Measurements from ENCODE around the gene SYPL1.

The SYPL1 gene

DNA sequence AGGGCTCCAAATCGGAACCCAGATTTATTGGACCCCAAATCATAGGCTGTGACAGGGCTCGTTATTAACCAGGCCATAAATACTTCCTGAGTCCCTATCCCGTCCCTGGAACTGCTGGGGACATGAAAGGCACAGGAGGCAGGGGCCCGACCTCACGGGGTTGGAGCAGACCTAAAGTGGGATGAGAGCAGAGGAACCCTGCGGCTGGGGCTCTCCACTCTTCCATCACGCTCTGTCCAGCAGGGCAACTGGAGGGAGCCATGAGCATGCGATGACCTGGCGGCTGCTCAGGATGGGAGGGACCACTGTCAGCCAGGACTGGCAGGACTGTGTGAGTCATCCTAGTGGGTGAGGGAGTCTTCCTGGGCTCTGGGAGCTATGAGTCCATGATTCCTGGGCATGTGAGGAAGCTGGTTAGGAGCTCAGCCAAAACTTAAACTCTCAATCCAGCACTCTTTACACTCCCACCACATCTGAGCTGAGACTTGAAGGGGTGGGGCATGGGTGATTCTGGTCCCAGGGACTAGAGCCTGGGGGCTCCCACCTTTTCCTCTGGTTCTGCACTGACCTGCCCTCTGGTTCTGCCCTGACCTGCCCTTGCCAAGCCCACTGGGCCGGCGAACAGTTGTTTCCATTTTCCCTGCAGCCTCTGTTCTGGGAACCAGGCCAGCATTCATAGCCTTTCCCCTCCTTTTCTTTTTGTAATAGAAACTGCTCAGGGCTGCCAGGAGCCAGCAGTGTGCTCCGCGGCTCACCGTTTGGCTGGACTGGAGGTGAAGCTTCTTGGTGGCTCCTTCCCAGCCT, 47.1 kb downstream of the SYPL1 start:
- peak in 2 of 3 experiments; percentile 34 to 59 for DNase-seq

DNA sequence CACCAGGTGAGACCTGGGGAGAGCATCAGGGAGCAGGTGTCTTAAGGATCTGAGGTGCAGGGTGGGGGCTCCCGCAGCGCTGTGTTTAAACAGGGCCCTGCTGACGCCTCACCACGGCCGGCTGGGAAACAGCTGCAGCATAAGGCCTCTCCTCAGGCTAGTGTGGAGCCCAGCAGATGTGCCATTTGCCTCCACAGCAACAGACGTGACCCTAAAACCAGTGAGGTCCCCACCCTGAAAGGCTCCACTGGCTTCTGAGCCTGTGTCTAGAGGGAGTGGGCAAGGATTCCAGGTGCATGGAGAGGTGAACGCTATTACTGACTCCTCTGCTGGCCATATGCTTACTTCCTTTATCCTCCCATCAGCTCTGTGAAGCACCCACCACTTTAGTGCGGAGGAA, 47.8 kb downstream of the SYPL1 start:
- DNase-seq: peak; percentile 49 to 88 (median 78)

DNA sequence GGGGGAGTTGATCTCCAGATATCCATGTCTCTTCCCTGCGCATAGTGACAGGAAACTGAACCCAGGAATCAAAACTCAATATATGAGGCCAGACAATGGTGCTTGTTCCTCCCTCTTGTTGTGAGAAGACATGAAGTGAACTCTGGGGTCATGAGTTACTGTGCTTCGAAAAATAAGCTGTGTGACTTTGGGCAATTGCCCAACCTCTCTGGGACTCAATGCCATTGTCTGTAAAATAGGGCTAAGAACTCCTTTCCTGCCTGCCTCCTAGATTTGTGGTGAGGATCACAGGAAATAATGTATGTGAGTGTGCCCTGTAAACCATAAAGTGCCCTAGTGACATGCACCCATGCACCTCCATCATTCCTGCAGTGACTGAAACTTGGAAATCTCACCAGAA, 48.4 kb downstream of the SYPL1 start:
- DNase-seq: no peak

- DNase-seq: peak in 1 of 3 experiments; percentile 46
Observed at GRCh38 chr7:106063024-106063423, 49.1 kb downstream of the SYPL1 start.

DNA sequence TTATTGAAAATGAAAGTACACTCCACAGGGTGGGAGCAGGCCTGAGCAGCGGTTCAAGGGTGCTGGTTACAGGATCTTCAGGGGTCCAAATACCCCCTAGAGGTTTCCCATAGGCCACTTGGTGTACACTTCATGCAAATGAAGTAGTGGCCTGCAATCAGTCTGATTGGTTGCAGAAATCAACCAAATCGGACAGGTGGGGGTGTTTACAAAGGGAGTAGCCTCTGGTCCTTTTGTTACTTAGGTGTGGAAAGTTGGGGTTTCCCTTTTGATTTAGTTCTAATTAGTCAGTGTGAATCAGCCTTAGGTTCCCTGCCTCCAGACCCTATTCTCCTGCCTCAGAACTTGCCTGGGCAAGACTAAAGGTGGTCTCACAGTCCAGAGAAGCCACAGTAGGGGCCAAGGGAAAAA, 49.6 kb downstream of the SYPL1 start:
- DNase-seq: peak in 1 of 3 experiments; percentile 46

DNA sequence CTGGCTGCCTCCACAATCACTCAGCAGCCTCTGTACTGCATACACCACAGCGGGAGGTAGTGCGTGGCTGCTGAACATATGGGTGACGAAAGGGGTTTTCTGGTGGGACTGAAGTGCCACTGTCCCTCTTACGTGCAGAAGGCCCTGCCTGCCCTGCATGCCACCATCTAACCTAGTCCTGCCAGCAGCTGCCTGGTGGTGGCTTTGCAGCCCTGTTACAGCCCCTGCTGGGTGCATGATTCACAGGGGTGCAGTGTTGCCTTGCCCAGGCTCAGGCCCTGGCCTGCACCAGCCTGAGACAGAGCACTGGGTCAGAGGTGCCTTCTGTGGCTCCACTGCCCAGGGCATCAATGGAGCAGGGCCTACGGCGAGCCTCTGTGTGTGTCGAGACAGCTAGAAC, 50.1 kb downstream of the SYPL1 start:
- DNase-seq: no peak

DNA sequence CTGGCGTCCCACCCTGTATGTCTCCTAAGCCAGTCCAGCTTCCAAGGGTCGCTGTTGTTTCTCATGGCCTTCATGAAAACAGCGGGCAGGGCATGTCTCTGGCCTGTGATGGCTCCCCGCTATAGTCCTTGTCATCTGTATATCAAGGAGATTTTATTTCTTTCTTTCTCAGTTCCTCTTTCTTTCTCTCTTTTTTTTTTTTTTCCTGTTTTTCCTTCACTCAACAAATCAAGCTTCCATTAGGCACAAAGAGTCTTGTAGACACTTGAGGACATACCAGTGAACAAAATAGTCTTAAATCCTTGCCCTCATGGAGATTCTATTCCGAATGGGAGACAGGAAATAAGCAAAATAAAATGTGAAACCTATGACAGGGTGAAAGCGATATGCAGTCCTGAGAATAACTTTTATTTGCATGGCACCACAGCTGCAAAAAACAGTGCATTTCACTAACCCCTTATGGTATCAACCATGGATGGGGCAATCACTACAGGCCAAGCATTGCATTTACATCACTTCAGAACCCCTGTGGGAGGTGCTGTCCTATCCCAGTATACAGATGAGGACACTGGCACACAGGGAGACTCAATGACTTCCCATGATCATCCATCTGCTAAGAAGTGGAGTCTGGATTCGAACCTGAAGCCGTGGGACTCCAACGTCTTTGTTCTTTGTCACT, 50.7 kb downstream of the SYPL1 start:
- DNase-seq: no peak

- DNase-seq: no peak
Observed at GRCh38 chr7:106060394-106060920, 51.7 kb downstream of the SYPL1 start.

- DNase-seq: no peak
Observed at GRCh38 chr7:106059556-106059955, 52.6 kb downstream of the SYPL1 start.

DNA sequence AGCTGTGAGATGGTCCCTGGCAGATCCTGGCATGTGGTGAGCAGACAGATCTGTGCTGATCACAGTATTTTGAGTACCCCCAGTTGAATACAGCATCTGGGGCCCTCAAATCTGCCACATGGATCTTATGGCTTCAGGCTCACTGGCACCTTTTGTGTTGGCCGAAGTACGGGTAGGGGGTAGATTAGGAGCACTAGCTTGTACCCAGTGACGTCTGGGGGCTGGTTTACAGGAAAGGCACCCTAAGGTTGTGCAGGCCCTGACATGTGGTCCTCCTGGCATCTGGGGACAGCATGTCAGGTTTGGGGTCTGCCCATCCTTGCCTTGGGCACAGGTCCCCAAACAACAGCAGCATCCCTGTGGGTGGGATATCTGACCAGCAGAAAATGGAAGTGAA, 53.2 kb downstream of the SYPL1 start:
- no peak for DNase-seq

GRCh38 chr7:106057962-106058927, 53.9 kb downstream of the SYPL1 start:
- DNase-seq: peak; percentile 18 to 73 (median 45)

GRCh38 chr7:106057204-106057961, 54.7 kb downstream of the SYPL1 start:
- DNase-seq: no peak

- peak; percentile 73 to 89 (median 86) for DNase-seq
Observed at GRCh38 chr7:106056513-106057203, 55.5 kb downstream of the SYPL1 start.

DNA sequence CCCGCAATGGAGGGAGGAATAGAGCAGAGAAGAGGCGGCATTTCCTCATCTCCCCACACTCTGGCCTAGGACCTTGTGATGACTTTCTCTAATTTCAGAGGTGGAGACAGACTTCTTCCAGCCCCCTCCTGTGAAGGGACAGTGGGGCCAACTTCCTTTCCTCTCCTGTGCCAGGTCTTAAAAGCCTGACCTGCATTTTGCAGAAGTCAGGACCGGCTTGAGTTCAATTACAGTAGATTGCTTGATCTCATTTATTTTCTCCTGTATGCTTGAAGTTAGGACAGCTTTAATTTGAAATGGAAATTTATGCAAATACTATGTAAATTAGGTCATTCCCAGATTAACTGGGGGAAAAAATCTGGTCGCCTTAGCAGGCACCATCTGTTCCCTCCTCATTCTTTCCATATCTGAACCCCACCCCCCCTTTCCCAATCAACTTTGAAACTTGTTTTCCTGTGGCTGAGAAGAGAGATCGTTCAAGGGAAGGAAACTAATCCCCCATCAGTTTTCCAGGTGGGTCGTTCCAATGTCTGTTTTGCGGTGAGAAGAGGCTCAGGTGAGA, 57.1 kb downstream of the SYPL1 start:
- DNase-seq: no peak

- DNase-seq: no peak
Observed at GRCh38 chr7:106054156-106054910, 57.8 kb downstream of the SYPL1 start.

DNA sequence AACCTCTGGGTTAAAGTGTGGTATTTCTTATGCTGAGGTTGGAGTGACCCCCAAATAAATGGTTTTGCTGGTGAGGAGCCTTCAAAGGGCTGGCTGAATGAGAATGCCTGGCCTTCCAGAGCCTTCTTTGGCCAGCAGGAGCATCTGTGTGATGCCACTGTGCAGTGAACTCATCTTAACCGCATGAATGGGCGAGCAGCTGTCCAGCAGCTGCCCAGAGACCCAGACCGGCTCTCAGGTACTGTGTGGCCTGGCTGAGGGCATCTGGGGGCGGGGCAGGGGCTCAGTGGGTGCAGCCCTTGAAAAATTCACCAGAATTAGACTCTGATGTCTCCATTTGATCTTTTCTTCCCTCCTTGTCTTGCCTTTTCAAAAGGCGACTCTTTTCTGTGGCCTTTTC, 59.0 kb downstream of the SYPL1 start:
- no peak for DNase-seq

DNA sequence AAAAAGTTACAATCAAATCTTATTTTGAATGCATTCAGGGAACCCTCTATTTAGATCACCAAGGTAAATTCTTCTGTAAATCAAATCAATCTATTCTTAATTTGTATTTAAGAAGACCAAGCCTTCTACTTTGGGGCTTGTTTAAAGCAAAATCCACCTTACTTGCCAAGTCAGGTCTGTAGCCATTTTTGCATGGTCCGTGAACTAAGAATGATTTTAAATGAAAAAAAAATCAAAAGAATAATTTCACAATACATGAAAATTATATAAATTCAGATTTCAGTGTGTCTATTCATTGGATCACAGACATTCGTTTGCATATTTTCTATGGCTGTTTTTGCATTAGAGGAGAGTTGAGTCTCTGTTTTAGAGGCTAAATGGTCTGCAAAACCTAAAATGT, 59.4 kb downstream of the SYPL1 start:
- no peak for DNase-seq

DNA sequence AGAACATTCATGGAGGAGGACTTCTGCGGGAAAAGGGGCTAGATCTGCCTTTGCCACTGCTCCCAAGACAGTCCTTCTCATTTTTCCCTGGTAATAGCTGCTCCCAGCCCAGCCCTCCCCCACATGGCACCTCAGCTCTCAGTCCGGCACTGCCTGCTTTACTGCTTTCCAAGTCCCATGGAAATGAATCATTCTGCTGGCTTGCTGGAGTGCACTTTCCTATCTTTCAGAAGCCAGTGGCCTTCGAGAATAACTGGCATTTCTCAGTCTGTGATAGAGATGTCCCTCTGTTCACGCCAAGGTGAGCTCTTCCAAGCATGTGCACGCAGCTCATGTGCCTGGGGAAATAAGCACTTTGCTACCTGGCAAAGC, 61.4 kb downstream of the SYPL1 start:
- DNase-seq: no peak

DNA sequence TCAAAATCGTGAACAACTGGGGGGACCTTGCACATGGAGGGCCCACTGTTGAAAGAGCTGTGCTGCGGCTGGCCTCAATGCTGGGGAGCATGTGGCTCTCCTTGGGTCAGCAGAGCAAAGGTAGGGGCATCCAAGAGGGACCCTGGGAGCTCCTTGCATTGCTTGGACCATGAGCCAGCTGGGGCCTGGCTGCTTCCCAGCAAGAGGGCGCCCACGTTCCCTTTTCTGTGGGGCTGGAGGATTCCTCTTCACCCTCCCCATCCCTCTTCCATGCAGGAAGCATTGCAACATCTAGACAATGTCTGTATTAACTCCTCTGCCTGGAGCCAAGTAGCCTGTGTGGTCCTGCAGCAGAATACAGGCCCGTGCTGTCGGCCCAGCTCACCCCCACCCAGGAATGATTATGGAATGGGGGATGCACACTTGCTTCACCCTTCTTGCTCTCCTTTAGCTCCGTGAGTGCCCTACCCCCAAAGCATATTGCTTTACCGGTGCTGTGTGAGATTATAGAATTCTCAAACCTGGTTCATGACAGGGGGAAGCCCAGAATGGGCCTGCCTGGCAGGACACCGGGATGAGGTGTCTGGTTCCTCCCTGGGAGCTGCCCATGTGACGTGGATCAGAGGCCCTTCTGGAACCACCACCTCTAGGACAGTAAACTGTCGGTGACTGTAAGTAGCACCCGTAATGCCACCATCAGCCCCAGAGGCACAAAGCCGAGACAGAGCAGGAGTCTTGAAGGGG, 61.9 kb downstream of the SYPL1 start:
- DNase-seq: no peak

Measured in NCI-H1417 (cell line).